ENCODE data around the gene CBR1. TPM values are rescaled to one million over a fixed set of nuclear protein-coding genes. Genes with fewer than 3 reads are reported as not detected.
A peak's percentile ranks its signal among the peaks of the same experiment; 100 is the strongest.

CBR1 gene
- total and polyA plus RNA-seq, 9 of the 15 experiments (the other 6 are each of a cell fraction or from before 2014, with no cell fraction given), result 2.5 to 33.8 (median 15.1) TPM

DNA sequence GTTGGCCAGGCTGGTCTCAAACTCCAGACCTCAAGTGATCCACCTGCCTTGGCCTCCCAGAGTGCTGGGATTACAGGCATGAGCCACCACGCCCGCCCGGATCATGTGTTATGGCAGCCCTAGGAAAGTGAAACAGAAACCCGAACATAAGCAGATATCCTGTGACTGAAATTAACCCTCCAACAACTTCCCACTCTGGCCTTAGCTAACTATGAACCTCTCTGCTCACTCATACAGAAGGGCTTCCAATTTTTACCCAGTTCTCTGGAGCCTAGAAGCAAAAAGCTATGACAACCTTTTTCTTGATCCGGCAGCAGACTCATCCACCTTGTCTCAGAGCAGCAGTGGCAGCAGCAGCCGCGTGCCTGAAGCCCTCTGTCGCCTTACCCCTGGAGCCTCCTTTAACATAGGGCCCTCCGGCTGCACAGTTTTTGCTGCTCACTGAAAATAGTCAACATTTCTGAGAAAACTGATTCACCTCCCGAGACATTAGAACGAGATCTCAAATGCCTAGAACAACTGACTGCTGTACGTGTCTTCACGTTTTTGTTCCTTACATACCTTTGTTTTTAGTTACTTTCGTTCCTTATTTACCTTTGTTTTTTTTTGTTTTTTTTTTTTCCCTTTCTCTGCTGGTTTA lies 9.3 kb downstream of the CBR1 start (continued):
- TF ChIP-seq, protein P1, sequence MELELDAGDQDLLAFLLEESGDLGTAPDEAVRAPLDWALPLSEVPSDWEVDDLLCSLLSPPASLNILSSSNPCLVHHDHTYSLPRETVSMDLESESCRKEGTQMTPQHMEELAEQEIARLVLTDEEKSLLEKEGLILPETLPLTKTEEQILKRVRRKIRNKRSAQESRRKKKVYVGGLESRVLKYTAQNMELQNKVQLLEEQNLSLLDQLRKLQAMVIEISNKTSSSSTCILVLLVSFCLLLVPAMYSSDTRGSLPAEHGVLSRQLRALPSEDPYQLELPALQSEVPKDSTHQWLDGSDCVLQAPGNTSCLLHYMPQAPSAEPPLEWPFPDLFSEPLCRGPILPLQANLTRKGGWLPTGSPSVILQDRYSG (tag; conservative IDR thresholded peaks at IDR 0.05; ENCODE audit: low read depth), result peak; percentile 92
- TF ChIP-seq MYNN (IDR thresholded peaks at IDR 0.05) (no peak), MYNN (CRISPR knock-in tag; IDR thresholded peaks at IDR 0.05) (no peak), GTF2A2 (tag; IDR thresholded peaks at IDR 0.05) (0 out of 2 replicates have a peak, but pooled peaks have one; percentile 53), SMAD4 (CRISPR knock-in tag; conservative IDR thresholded peaks at IDR 0.05) (peak; percentile 58; the same call in 1 of the 2 replicates), EP400 (IDR thresholded peaks at IDR 0.05) (peak; percentile 56), ZFX (CRISPR knock-in tag; IDR thresholded peaks at IDR 0.05) (no peak), LEF1 (IDR thresholded peaks at IDR 0.05) (peak; percentile 23; the same call in 1 of the 2 replicates), MLLT1 (IDR thresholded peaks at IDR 0.05) (peak; percentile 15 to 75; a peak in 3 of 4 replicates), ETV1 (tag; conservative IDR thresholded peaks at IDR 0.05; ENCODE audit: low read depth) (peak; percentile 13; the same call in 1 of the 2 replicates), MTA2 (IDR thresholded peaks at IDR 0.05; ENCODE audit: low read depth) (no peak), RAD21 (CRISPR knock-in tag; conservative IDR thresholded peaks at IDR 0.05 in 1 of 2, IDR thresholded peaks at IDR 0.05 in 1 of 2) (0 out of 4 replicates have a peak, but pooled peaks of 1 of the 2 experiments have one; percentile 10)
- TF ChIP-seq, protein P2, sequence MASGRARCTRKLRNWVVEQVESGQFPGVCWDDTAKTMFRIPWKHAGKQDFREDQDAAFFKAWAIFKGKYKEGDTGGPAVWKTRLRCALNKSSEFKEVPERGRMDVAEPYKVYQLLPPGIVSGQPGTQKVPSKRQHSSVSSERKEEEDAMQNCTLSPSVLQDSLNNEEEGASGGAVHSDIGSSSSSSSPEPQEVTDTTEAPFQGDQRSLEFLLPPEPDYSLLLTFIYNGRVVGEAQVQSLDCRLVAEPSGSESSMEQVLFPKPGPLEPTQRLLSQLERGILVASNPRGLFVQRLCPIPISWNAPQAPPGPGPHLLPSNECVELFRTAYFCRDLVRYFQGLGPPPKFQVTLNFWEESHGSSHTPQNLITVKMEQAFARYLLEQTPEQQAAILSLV (tag; IDR thresholded peaks at IDR 0.05), result 0 out of 2 replicates have a peak, but pooled peaks have one; percentile 31
- TF ChIP-seq, protein P3, sequence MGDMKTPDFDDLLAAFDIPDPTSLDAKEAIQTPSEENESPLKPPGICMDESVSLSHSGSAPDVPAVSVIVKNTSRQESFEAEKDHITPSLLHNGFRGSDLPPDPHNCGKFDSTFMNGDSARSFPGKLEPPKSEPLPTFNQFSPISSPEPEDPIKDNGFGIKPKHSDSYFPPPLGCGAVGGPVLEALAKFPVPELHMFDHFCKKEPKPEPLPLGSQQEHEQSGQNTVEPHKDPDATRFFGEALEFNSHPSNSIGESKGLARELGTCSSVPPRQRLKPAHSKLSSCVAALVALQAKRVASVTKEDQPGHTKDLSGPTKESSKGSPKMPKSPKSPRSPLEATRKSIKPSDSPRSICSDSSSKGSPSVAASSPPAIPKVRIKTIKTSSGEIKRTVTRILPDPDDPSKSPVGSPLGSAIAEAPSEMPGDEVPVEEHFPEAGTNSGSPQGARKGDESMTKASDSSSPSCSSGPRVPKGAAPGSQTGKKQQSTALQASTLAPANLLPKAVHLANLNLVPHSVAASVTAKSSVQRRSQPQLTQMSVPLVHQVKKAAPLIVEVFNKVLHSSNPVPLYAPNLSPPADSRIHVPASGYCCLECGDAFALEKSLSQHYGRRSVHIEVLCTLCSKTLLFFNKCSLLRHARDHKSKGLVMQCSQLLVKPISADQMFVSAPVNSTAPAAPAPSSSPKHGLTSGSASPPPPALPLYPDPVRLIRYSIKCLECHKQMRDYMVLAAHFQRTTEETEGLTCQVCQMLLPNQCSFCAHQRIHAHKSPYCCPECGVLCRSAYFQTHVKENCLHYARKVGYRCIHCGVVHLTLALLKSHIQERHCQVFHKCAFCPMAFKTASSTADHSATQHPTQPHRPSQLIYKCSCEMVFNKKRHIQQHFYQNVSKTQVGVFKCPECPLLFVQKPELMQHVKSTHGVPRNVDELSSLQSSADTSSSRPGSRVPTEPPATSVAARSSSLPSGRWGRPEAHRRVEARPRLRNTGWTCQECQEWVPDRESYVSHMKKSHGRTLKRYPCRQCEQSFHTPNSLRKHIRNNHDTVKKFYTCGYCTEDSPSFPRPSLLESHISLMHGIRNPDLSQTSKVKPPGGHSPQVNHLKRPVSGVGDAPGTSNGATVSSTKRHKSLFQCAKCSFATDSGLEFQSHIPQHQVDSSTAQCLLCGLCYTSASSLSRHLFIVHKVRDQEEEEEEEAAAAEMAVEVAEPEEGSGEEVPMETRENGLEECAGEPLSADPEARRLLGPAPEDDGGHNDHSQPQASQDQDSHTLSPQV (IDR thresholded peaks at IDR 0.05), result peak; percentile 96
- TF ChIP-seq, protein P4, sequence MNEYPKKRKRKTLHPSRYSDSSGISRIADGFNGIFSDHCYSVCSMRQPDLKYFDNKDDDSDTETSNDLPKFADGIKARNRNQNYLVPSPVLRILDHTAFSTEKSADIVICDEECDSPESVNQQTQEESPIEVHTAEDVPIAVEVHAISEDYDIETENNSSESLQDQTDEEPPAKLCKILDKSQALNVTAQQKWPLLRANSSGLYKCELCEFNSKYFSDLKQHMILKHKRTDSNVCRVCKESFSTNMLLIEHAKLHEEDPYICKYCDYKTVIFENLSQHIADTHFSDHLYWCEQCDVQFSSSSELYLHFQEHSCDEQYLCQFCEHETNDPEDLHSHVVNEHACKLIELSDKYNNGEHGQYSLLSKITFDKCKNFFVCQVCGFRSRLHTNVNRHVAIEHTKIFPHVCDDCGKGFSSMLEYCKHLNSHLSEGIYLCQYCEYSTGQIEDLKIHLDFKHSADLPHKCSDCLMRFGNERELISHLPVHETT (CRISPR knock-in tag; conservative IDR thresholded peaks at IDR 0.05 in 1 of 2, IDR thresholded peaks at IDR 0.05 in 1 of 2), result peak in 1 of 2 experiments; percentile 77; a peak in 1 of 4 replicates
- TF ChIP-seq, protein P5, sequence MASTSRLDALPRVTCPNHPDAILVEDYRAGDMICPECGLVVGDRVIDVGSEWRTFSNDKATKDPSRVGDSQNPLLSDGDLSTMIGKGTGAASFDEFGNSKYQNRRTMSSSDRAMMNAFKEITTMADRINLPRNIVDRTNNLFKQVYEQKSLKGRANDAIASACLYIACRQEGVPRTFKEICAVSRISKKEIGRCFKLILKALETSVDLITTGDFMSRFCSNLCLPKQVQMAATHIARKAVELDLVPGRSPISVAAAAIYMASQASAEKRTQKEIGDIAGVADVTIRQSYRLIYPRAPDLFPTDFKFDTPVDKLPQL (IDR thresholded peaks at IDR 0.05; ENCODE audit: extremely low read depth, insufficient read length), result no peak

All from K562 (cell line).